H1 (cell line): ENCODE results near the gene MOK. TPM values are rescaled to one million over a fixed set of nuclear protein-coding genes. Genes with fewer than 3 reads are reported as not detected.

Experiments used
- CBX8 ChIP-seq: fragments of 300-800, 300-1000 bp; sonication (generic); IDR thresholded peaks from 2 replicates; pipeline ENCODE4 v1.7.1; 2016; ENCODE audit warnings: low read depth, low read length, borderline replicate concordance
- CTCF ChIP-seq, 3 experiments: IDR thresholded peaks; 1 replicate in 2 of 3; 2 replicates in 1 of 3; pipeline versions ENCODE4 v1.5.1 to v1.6.1; 2011; ENCODE audit warnings: low read length in 3 of 3, mild to moderate bottlenecking in 3 of 3, inconsistent platforms in 2 of 3, low read depth in 1 of 3, moderate library complexity in 1 of 3; ENCODE audit not compliant: insufficient read depth in 1 of 3; ENCODE audit errors: control extremely low read depth in 1 of 3
- EP300 ChIP-seq, 2 experiments: IDR thresholded peaks; 1 replicate in 1 of 2; 2 replicates in 1 of 2; pipeline ENCODE4 v1.6.1; 2011 to 2012; ENCODE audit warnings: low read depth in 2 of 2, low read length in 2 of 2, mild to moderate bottlenecking in 2 of 2, borderline replicate concordance in 1 of 2, inconsistent platforms in 1 of 2, moderate library complexity in 1 of 2
- SIN3A ChIP-seq, 2 experiments: IDR thresholded peaks in 1 of 2; conservative IDR thresholded peaks in 1 of 2; 2 replicates each; pipeline ENCODE4 v1.6.1; 2011 to 2012; ENCODE audit warnings: low read length in 2 of 2, improper control_type of control experiment in 1 of 2, low read depth in 1 of 2, mild to moderate bottlenecking in 1 of 2
- TBP ChIP-seq: IDR thresholded peaks from 2 replicates; pipeline ENCODE4 v1.6.1; 2011; ENCODE audit warnings: low read depth, low read length, improper control_type of control experiment
- YY1 ChIP-seq: IDR thresholded peaks from 2 replicates; pipeline ENCODE4 v1.6.1; 2011; ENCODE audit warnings: low read depth, mild to moderate bottlenecking, low read length
- polyA plus RNA-seq, 7 experiments: library from polyadenylated mRNA; depleted of rRNA in 3 of 7; stranded (reverse) in 5 of 7; unstranded in 2 of 7; fragments of >200 nt in 5 of 7; fragments of 200-250 nt in 2 of 7; gene quantifications; 1 replicate in 5 of 7; 2 replicates in 1 of 7; 4 replicates in 1 of 7; pipeline versions ENCODE4 v1.2.1 to v1.2.3, GENCODE V29; 2011 to 2013; ENCODE audit warnings: missing spikeins in 2 of 7, mixed read lengths in 2 of 7
- total RNA-seq: library from RNA; stranded (reverse); fragmentation: NEBNext Ultra II Directional; extraction: Animal tissue kit (Norgen Biotek cat#: 25700); gene quantifications from 2 replicates; pipeline ENCODE4 v1.2.1, GENCODE V29; 2021

The MOK gene
- total and polyA plus RNA-seq, 2 of the 8 experiments (the other 6 are each of a cell fraction or from before 2014, with no cell fraction given) = 2.1 to 2.5 TPM

DNA sequence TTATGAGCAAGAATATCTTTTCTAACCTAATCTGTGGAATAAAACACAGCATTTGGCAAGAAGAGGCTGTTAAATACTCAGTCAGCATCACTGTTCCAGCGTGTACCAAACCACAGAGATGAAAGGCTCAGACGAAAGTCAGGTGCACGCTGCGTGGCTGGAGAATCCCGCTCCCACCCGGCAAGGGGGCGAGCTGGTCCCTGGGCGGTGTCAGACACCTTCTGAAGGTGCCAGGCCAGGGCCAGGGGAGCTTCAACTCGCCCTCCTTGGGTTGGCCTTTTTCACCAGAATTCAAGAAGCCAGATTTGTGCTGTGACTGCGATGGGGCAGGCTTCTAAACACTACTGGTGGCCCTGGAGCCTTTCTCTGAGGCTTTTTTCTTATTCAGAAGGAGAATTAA is 92.1 kb downstream of the MOK start (continued):
- TF ChIP-seq SIN3A (conservative IDR thresholded peaks at IDR 0.05 in 1 of 2, IDR thresholded peaks at IDR 0.05 in 1 of 2; ENCODE audit: low read depth in 1 of 2, low read length in 2 of 2) (no peak), CBX8 (no peak), TBP (no peak), CTCF (IDR thresholded peaks at IDR 0.05; ENCODE audit: control extremely low read depth in 1 of 3, insufficient read depth in 1 of 3, low read depth in 1 of 3, low read length in 3 of 3) (no peak), EP300 (IDR thresholded peaks at IDR 0.05; ENCODE audit: borderline replicate concordance in 1 of 2, low read depth in 2 of 2, low read length in 2 of 2) (no peak), YY1 (no peak)
